Measurements from ENCODE around the gene HMGN3. TPM values are rescaled to one million over a fixed set of nuclear protein-coding genes. Genes with fewer than 3 reads are reported as not detected.
"Not testable (repeated sequence)": the region's sequence is repeated elsewhere in the genome, so short reads cannot be mapped to it uniquely, and the experiment has no call there.

Gene HMGN3
- total and polyA plus RNA-seq, 10 donors, result 38.3 to 115 (median 57.9) TPM

GRCh38 chr6:79261666-79262065 lies 27.2 kb upstream of the HMGN3 start:
- Histone ChIP-seq H3K36me3 (no peaks in the 10 kb centered on the region), H3K27ac (no peak overlapping the region), H3K4me3 (no peak overlapping the region), H3K9me3 (peaks cover 0 to 16% (median 4%) of the 10 kb centered on the region in 8 donors), H3K4me1 (no peaks in the 10 kb centered on the region), H3K27me3 (replicated peaks in 1 of 7) (no peaks in the 10 kb centered on the region)
- intact Hi-C loops (cut with DNase I; ENCODE audit: low total_unique reads), result no loop called here
- 65 to 82% (median 71%) methylated on average over 4 to 5 of the region's 5 CpGs for WGBS, 5 donors
- DNase-seq, result no peak
- TF ChIP-seq POLR2AphosphoS5 (IDR thresholded peaks at IDR 0.05) (no peak), POLR2A (IDR thresholded peaks at IDR 0.05) (no peak), CTCF (IDR thresholded peaks at IDR 0.05 in 8 of 11, conservative IDR thresholded peaks at IDR 0.05 in 3 of 11) (no peak)

GRCh38 chr6:79260772-79261171 lies 26.3 kb upstream of the HMGN3 start:
- intact Hi-C loops (cut with DNase I; ENCODE audit: low total_unique reads), result no loop called here
- 82 to 91% (median 86%) methylated on average over 2 of the region's 2 CpGs for WGBS, 5 donors

GRCh38 chr6:79257381-79258205 lies 23.1 kb upstream of the HMGN3 start:
- Histone ChIP-seq H3K27me3 (replicated peaks in 1 of 7) (no peaks in the 10 kb centered on the region), H3K4me3 (no peak overlapping the region), H3K4me1 (no peaks in the 10 kb centered on the region), H3K27ac (no peak overlapping the region), H3K9me3 (peaks cover 0 to 23% (median 6%) of the 10 kb centered on the region in 8 donors), H3K36me3 (no peaks in the 10 kb centered on the region)
- DNase-seq, result no peak
- TF ChIP-seq POLR2A (IDR thresholded peaks at IDR 0.05), result no peak
- TF ChIP-seq CTCF (IDR thresholded peaks at IDR 0.05 in 8 of 11, conservative IDR thresholded peaks at IDR 0.05 in 3 of 11), result no peak
- 61 to 89% (median 69%) methylated on average over 5 of the region's 5 CpGs for WGBS, 5 donors
- intact Hi-C loops (cut with DNase I; ENCODE audit: low total_unique reads), result no loop called here

More at GRCh38 chr6:79260772-79261171, 26.3 kb upstream of the HMGN3 start:
- Histone ChIP-seq H3K4me3 (no peak overlapping the region), H3K27ac (no peak overlapping the region), H3K36me3 (no peaks in the 10 kb centered on the region), H3K4me1 (no peaks in the 10 kb centered on the region), H3K27me3 (replicated peaks in 1 of 7) (no peaks in the 10 kb centered on the region), H3K9me3 (peaks cover 0 to 16% (median 4%) of the 10 kb centered on the region in 8 donors)
- DNase-seq, result no peak
- TF ChIP-seq POLR2A (IDR thresholded peaks at IDR 0.05) (no peak), POLR2AphosphoS5 (IDR thresholded peaks at IDR 0.05) (no peak), CTCF (IDR thresholded peaks at IDR 0.05 in 8 of 11, conservative IDR thresholded peaks at IDR 0.05 in 3 of 11) (no peak)

GRCh38 chr6:79256770-79257169 lies 22.3 kb upstream of the HMGN3 start:
- H3K27ac ChIP-seq; H3K36me3 ChIP-seq; H3K4me3 ChIP-seq; intact Hi-C loops (cut with DNase I; ENCODE audit: low total_unique reads); DNase-seq; H3K4me1 ChIP-seq; H3K27me3 ChIP-seq (replicated peaks in 1 of 7): not testable (repeated sequence)
- 81 to 87% (median 86%) methylated on average over 2 to 10 of the region's 10 CpGs for WGBS, 5 donors
- peaks cover 0 to 23% (median 6%) of the 10 kb centered on the region in 8 donors for H3K9me3 ChIP-seq

GRCh38 chr6:79255086-79255485 lies 20.6 kb upstream of the HMGN3 start:
- peaks cover 0 to 22% (median 6%) of the 10 kb centered on the region in 8 donors for H3K9me3 ChIP-seq
- intact Hi-C loops (cut with DNase I; ENCODE audit: low total_unique reads); H3K27ac ChIP-seq; H3K36me3 ChIP-seq; H3K27me3 ChIP-seq (replicated peaks in 1 of 7); DNase-seq; H3K4me1 ChIP-seq; H3K4me3 ChIP-seq: not testable (repeated sequence)
- WGBS, 5 donors, result 79 to 95% (median 91%) methylated on average over 3 of the region's 3 CpGs

Measured in spleen (tissue), 11 donors.